ENCODE results near the gene SUZ12. TPM values are rescaled to one million over a fixed set of nuclear protein-coding genes. Genes with fewer than 3 reads are reported as not detected.

The SUZ12 gene
- total RNA-seq, 2 donors from 2014 or later = 49.5 to 65.9 TPM

Other genes starting within 250 kb of the SUZ12 start
- gene COPRS, start 77.8 kb upstream of the SUZ12 start, total RNA-seq = 10 to 100 TPM; 33.9 to 41.3 TPM
- gene UTP6, start 35.3 kb upstream of the SUZ12 start, total RNA-seq = 100 to 1,000 TPM in 1 of 2 donors, 10 to 100 TPM in 1; 97.6 to 107 TPM
- gene LRRC37B, start 70.4 kb downstream of the SUZ12 start, total RNA-seq = 10 to 100 TPM; 18.3 to 27.9 TPM
- 10 to 100 TPM; 24.3 to 25.9 TPM for gene RHOT1, start 205.5 kb downstream of the SUZ12 start, total RNA-seq

Data from activated naive CD4-positive, alpha-beta T cell treated with anti-CD3 and anti-CD28 coated beads, Interleukin-2, amount 50 U/mL, for 72 hours (primary cell).